ENCODE results near the gene ANKRD42. TPM values are rescaled to one million over a fixed set of nuclear protein-coding genes. Genes with fewer than 3 reads are reported as not detected.

ANKRD42 gene
- total and polyA plus RNA-seq, 9 of the 15 experiments (the other 6 are each of a cell fraction or from before 2014, with no cell fraction given): 2.8 to 9.1 (median 6.1) TPM

GRCh38 chr11:83151274-83151977, 42.1 kb upstream of the ANKRD42 start (continued):
- TF ChIP-seq, protein P1, sequence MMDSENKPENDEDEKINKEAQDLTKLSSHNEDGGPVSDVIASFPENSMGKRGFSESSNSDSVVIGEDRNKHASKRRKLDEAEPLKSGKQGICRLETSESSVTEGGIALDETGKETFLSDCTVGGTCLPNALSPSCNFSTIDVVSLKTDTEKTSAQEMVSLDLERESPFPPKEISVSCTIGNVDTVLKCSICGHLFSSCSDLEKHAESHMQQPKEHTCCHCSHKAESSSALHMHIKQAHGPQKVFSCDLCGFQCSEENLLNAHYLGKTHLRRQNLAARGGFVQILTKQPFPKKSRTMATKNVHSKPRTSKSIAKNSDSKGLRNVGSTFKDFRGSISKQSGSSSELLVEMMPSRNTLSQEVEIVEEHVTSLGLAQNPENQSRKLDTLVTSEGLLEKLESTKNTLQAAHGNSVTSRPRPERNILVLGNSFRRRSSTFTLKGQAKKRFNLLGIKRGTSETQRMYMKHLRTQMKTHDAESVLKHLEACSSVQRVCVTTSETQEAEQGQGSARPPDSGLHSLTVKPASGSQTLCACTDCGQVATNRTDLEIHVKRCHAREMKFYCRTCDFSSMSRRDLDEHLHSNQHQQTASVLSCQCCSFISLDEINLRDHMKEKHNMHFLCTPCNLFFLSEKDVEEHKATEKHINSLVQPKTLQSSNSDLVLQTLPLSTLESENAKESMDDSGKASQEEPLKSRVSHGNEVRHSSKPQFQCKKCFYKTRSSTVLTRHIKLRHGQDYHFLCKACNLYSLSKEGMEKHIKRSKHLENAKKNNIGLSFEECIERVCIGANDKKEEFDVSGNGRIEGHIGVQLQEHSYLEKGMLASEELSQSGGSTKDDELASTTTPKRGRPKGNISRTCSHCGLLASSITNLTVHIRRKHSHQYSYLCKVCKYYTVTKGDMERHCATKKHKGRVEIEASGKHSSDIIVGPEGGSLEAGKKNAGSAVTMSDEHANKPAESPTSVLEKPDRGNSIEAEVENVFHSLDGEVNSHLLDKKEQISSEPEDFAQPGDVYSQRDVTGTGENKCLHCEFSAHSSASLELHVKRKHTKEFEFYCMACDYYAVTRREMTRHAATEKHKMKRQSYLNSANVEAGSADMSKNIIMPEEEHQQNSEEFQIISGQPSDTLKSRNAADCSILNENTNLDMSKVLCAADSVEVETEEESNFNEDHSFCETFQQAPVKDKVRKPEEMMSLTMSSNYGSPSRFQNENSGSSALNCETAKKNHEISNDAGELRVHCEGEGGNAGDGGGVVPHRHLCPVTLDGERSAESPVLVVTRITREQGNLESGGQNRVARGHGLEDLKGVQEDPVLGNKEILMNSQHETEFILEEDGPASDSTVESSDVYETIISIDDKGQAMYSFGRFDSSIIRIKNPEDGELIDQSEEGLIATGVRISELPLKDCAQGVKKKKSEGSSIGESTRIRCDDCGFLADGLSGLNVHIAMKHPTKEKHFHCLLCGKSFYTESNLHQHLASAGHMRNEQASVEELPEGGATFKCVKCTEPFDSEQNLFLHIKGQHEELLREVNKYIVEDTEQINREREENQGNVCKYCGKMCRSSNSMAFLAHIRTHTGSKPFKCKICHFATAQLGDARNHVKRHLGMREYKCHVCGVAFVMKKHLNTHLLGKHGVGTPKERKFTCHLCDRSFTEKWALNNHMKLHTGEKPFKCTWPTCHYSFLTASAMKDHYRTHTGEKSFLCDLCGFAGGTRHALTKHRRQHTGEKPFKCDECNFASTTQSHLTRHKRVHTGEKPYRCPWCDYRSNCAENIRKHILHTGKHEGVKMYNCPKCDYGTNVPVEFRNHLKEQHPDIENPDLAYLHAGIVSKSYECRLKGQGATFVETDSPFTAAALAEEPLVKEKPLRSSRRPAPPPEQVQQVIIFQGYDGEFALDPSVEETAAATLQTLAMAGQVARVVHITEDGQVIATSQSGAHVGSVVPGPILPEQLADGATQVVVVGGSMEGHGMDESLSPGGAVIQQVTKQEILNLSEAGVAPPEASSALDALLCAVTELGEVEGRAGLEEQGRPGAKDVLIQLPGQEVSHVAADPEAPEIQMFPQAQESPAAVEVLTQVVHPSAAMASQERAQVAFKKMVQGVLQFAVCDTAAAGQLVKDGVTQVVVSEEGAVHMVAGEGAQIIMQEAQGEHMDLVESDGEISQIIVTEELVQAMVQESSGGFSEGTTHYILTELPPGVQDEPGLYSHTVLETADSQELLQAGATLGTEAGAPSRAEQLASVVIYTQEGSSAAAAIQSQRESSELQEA (IDR thresholded peaks at IDR 0.05; ENCODE audit: low read depth): no peak
- TF ChIP-seq GABPB1 (CRISPR knock-in tag; IDR thresholded peaks at IDR 0.05): no peak
- TF ChIP-seq, protein P2, sequence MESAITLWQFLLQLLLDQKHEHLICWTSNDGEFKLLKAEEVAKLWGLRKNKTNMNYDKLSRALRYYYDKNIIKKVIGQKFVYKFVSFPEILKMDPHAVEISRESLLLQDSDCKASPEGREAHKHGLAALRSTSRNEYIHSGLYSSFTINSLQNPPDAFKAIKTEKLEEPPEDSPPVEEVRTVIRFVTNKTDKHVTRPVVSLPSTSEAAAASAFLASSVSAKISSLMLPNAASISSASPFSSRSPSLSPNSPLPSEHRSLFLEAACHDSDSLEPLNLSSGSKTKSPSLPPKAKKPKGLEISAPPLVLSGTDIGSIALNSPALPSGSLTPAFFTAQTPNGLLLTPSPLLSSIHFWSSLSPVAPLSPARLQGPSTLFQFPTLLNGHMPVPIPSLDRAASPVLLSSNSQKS (CRISPR knock-in tag; IDR thresholded peaks at IDR 0.05): no peak
- no peak for TF ChIP-seq ZNF780A (CRISPR knock-in tag; IDR thresholded peaks at IDR 0.05)
- no peak for TF ChIP-seq TOE1 (IDR thresholded peaks at IDR 0.05; ENCODE audit: borderline replicate concordance)
- TF ChIP-seq TOE1 (CRISPR knock-in tag; IDR thresholded peaks at IDR 0.05; ENCODE audit: borderline replicate concordance, low read depth): no peak
- TF ChIP-seq SRSF7 (optimal IDR thresholded peaks at IDR 0.05; ENCODE audit: low read depth, low read length): no peak
- no peak for TF ChIP-seq ZNF395 (CRISPR knock-in tag; IDR thresholded peaks at IDR 0.05)
- TF ChIP-seq, protein P3, sequence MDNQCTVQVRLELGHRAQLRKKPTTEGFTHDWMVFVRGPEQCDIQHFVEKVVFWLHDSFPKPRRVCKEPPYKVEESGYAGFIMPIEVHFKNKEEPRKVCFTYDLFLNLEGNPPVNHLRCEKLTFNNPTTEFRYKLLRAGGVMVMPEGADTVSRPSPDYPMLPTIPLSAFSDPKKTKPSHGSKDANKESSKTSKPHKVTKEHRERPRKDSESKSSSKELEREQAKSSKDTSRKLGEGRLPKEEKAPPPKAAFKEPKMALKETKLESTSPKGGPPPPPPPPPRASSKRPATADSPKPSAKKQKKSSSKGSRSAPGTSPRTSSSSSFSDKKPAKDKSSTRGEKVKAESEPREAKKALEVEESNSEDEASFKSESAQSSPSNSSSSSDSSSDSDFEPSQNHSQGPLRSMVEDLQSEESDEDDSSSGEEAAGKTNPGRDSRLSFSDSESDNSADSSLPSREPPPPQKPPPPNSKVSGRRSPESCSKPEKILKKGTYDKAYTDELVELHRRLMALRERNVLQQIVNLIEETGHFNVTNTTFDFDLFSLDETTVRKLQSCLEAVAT (IDR thresholded peaks at IDR 0.05): peak in 1 of 2 experiments; percentile 31; a peak in 1 of 4 replicates
- TF ChIP-seq EWSR1 (IDR thresholded peaks at IDR 0.05; ENCODE audit: borderline replicate concordance, low read depth, partially characterized antibody): no peak
- TF ChIP-seq NEUROD1 (IDR thresholded peaks at IDR 0.05; ENCODE audit: borderline replicate concordance, low read depth, low read length, partially characterized antibody): peak; percentile 66
- no peak for TF ChIP-seq PTTG1 (tag; IDR thresholded peaks at IDR 0.05; ENCODE audit: low read depth)
- no peak; the same call in none of the 2 replicates for TF ChIP-seq CXXC5 (CRISPR knock-in tag; IDR thresholded peaks at IDR 0.05)
- TF ChIP-seq SRSF1 (IDR thresholded peaks at IDR 0.05; ENCODE audit: low read depth, low read length): no peak
- no peak for TF ChIP-seq ZNF699 (CRISPR knock-in tag; IDR thresholded peaks at IDR 0.05; ENCODE audit: insufficient replicate concordance)
